Effector CD8-positive, alpha-beta T cell (primary cell): ENCODE results near the gene SLC39A2.
"Not testable (repeated sequence)": the region's sequence is repeated elsewhere in the genome, so short reads cannot be mapped to it uniquely, and the experiment has no call there.

Experiments used
- DNase-seq: peaks from one replicate; lab custom pipeline; 2025; lab: John Stamatoyannopoulos, UW

The SLC39A2 gene

GRCh38 chr14:21025371-21026273, 26.5 kb downstream of the SLC39A2 start:
- DNase-seq: peak; percentile 23

- no peak for DNase-seq
Observed at GRCh38 chr14:21026274-21026987, 27.3 kb downstream of the SLC39A2 start.

- no peak for DNase-seq
Observed at GRCh38 chr14:21026988-21027315, 27.9 kb downstream of the SLC39A2 start.

GRCh38 chr14:21029917-21030316, 30.8 kb downstream of the SLC39A2 start, which contains the start of gene TPPP2:
Gene TPPP2, plus strand, starts transcription at chr14:21030217. Its CDS starts 365 bp downstream, at chr14:21030582.
- DNase-seq: no peak

GRCh38 chr14:21030531-21030930, 31.4 kb downstream of the SLC39A2 start:
- DNase-seq: no peak

- no peak for DNase-seq
Observed at GRCh38 chr14:21032326-21033132, 33.4 kb downstream of the SLC39A2 start.

GRCh38 chr14:21033133-21033698, 34.1 kb downstream of the SLC39A2 start:
- no peak for DNase-seq

- no peak for DNase-seq
Observed at GRCh38 chr14:21034707-21035106, 35.6 kb downstream of the SLC39A2 start, which contains the start of gene RNASE13. Gene RNASE13, minus strand, starts transcription at chr14:21034807. Its CDS starts 519 bp downstream, at chr14:21034288.

- DNase-seq: no peak
Observed at GRCh38 chr14:21036751-21037150, 37.7 kb downstream of the SLC39A2 start.

- no peak for DNase-seq
Observed at GRCh38 chr14:21037156-21037555, 38.1 kb downstream of the SLC39A2 start.

GRCh38 chr14:21038441-21039422, 39.6 kb downstream of the SLC39A2 start:
- DNase-seq: no peak

GRCh38 chr14:21039585-21040369, 40.7 kb downstream of the SLC39A2 start:
- peak; percentile 4 for DNase-seq

- DNase-seq: no peak
Observed at GRCh38 chr14:21040370-21040925, 41.4 kb downstream of the SLC39A2 start.

GRCh38 chr14:21040941-21041340, 41.8 kb downstream of the SLC39A2 start:
- not testable (repeated sequence) for DNase-seq

GRCh38 chr14:21041676-21042433, 42.8 kb downstream of the SLC39A2 start, which contains the start of gene RNASE7:
Gene RNASE7, plus strand, starts transcription at chr14:21042362. Its CDS starts 631 bp downstream, at chr14:21042993.
- no peak for DNase-seq

GRCh38 chr14:21042918-21043317, 43.8 kb downstream of the SLC39A2 start:
- DNase-seq: no peak

GRCh38 chr14:21043387-21043973, 44.4 kb downstream of the SLC39A2 start:
- DNase-seq: no peak
